Measurements from ENCODE around the gene TPSG1.

- TF ChIP-seq YY1 (IDR thresholded peaks at IDR 0.05; ENCODE audit: insufficient read depth, insufficient read length) (no peak), SUZ12 (IDR thresholded peaks at IDR 0.05; ENCODE audit: extremely low read depth, insufficient read depth, insufficient read length) (no peak)
These were observed 12.4 kb downstream of the TPSG1 start for GRCh38 chr16:1212616-1213194.

Measured in NT2/D1 (cell line).